ENCODE data around the gene ATP6V1E1.

The ATP6V1E1 gene

DNA sequence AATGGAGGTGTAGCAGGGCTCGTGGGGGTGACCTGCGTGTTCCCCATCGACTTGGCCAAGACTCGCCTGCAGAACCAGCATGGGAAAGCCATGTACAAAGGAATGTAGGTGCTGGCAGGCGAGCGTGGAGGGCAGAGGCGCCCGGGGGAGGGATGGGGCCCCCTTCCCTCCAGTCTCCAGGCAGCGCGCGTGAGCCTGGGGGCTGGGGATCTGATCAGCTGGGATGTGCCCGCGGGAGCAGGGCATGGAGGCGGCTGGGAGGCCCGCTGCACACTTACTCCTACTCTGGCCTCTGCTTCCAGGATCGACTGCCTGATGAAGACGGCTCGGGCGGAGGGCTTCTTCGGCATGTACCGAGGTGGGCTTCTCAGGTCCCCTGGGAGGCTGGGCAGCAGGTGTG lies 47.5 kb downstream of the ATP6V1E1 start:
- H3K27ac ChIP-seq (ENCODE audit: low read depth, low read length): no peak overlapping the region; the same call in 1 of the 2 replicates
- no peak overlapping the region for H3K4me3 ChIP-seq (ENCODE audit: low read length)
- no peaks in the 10 kb centered on the region for H3K36me3 ChIP-seq (ENCODE audit: insufficient read depth, low read length)
- H3K9ac ChIP-seq (ENCODE audit: low read depth, low read length): no peak overlapping the region
- 94% methylated on average over 21 of the region's 21 CpGs for WGBS
- peaks cover 8% of the 10 kb centered on the region; the same call in 1 of the 2 replicates for H3K4me1 ChIP-seq (ENCODE audit: insufficient read depth, low read length)
- H3K9me3 ChIP-seq (ENCODE audit: insufficient read depth, low read depth, low read length): no peaks in the 10 kb centered on the region
- H3K27me3 ChIP-seq (ENCODE audit: insufficient read depth, low read length): no peaks in the 10 kb centered on the region

DNA sequence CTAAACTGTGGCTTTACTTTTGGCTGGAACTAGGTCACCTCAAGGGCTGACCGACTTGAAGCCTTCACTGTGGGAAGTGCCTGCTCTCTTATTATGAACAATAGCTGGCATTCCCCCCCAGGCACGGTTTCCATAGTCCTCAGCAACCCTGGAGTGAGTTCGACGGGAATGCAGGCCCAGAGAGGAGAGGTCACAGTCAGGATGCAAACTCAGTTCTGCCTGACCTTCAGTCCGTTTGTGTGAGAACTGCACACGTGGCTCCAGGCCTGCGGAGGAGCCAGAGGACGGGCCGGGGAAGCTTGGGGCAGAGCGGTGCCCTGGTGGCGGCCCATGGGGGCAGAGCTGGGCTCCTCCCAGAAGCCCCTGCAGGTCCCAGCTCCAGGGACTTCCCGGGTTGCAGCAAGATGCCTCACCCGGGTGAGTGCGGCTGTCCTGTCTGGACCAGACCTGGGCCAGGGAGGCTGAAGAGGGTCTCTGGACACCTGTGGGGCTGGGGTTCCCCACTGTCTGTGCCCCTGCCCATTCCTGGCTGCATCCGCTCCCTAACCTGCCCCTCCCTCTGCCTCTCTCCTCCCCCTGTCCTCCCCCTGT lies 48.0 kb downstream of the ATP6V1E1 start:
- peak overlapping the region; percentile 40; the same call in 1 of the 2 replicates for H3K27ac ChIP-seq (ENCODE audit: low read depth, low read length)
- H3K36me3 ChIP-seq (ENCODE audit: insufficient read depth, low read length): no peaks in the 10 kb centered on the region
- no peaks in the 10 kb centered on the region for H3K27me3 ChIP-seq (ENCODE audit: insufficient read depth, low read length)
- no peak overlapping the region for H3K9ac ChIP-seq (ENCODE audit: low read depth, low read length)
- peaks cover 8% of the 10 kb centered on the region; the same call in 1 of the 2 replicates for H3K4me1 ChIP-seq (ENCODE audit: insufficient read depth, low read length)
- H3K4me3 ChIP-seq (ENCODE audit: low read length): no peak overlapping the region
- 61% methylated on average over 15 of the region's 15 CpGs for WGBS
- H3K9me3 ChIP-seq (ENCODE audit: insufficient read depth, low read depth, low read length): no peaks in the 10 kb centered on the region

DNA sequence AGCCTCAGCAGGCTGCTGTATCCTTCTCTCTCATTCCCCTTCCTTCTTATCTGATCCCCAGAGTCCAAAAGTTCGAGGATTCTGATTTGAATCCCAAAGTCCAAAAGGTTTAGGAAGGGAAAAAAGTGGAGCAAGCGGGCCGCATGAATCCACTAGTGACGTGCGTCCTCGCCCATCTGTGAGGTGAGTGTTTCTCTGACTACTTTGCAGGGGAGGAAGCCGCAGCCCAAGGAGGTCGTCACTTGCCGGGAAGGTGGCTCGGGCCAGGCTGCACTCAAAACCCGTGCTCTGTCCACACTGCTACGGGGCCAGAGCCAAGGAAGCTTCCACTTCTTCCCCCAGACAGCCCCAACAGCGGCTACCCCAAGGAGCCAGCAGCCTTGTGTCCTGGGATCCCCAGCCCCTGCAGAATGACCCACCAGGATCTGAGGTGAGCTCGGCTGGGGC lies 49.0 kb downstream of the ATP6V1E1 start:
- 90% methylated on average over 14 of the region's 14 CpGs for WGBS
- Histone ChIP-seq H3K9ac (ENCODE audit: low read depth, low read length) (no peak overlapping the region), H3K9me3 (ENCODE audit: insufficient read depth, low read depth, low read length) (no peaks in the 10 kb centered on the region)

DNA sequence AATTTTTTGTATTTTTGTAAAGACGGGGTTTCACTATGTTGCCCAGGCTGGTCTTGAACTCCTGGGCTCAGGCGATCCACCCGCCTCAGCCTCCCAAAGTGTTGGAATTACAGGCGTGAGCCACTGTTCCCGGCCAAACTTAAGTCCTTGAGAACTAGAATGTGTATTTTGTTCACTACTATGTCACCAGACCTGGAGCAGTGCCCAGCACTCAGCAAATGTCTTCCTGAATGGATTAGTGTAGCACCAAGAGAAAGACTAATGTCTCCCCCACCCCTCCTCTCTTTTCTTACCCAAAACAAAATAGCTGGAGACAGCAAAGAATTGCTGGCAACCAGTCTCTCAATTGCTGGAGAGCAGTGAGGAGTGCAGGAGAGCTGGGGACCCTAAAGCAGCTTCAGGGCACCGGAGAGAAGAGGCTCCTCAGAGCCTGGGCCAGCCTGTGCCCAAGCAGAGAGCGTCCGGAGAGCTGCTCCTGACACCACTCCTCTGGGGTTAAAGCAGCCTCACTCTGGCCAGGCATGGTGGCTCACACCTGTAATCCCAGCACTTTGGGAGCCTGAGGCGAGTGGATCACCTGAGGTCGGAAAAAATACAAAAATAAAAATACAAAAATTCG lies 50.3 kb downstream of the ATP6V1E1 start:
- Histone ChIP-seq H3K9me3 (ENCODE audit: insufficient read depth, low read depth, low read length) (no peaks in the 10 kb centered on the region), H3K9ac (ENCODE audit: low read depth, low read length) (no peak overlapping the region), H3K27ac (ENCODE audit: low read depth, low read length) (no peak overlapping the region), H3K36me3 (ENCODE audit: insufficient read depth, low read length) (no peaks in the 10 kb centered on the region), H3K27me3 (ENCODE audit: insufficient read depth, low read length) (no peaks in the 10 kb centered on the region), H3K4me3 (ENCODE audit: low read length) (no peak overlapping the region), H3K4me1 (ENCODE audit: insufficient read depth, low read length) (peaks cover 8% of the 10 kb centered on the region; the same call in 1 of the 2 replicates)
- WGBS: 92% methylated on average over 11 of the region's 11 CpGs

More for the DNA sequence above, 49.0 kb downstream of the ATP6V1E1 start:
- H3K4me3 ChIP-seq (ENCODE audit: low read length): no peak overlapping the region
- no peaks in the 10 kb centered on the region for H3K27me3 ChIP-seq (ENCODE audit: insufficient read depth, low read length)
- H3K27ac ChIP-seq (ENCODE audit: low read depth, low read length): peak overlapping the region; percentile 32; the same call in 1 of the 2 replicates
- H3K36me3 ChIP-seq (ENCODE audit: insufficient read depth, low read length): no peaks in the 10 kb centered on the region
- peaks cover 8% of the 10 kb centered on the region; the same call in 1 of the 2 replicates for H3K4me1 ChIP-seq (ENCODE audit: insufficient read depth, low read length)

DNA sequence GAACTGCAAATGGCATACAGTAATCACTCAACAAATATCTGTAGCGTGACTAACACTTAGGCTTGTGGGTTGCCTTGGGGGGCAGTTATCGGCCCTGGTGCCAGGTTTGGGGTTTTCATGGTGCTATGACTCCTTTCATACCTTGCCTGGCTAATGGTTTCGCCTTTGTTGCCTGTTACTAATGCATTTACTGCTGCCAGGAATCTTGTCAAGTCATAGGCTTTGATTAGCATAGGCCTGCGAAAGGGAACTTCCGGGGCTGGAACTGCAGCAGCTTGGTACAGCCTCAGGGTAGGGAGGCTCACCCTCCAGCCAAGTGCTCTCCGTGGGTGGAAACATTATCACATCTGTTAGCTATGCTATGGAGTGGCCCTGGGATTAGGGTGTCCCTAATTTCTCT lies 52.1 kb downstream of the ATP6V1E1 start:
- 68% methylated on average over 6 of the region's 6 CpGs for WGBS
- no peaks in the 10 kb centered on the region for H3K36me3 ChIP-seq (ENCODE audit: insufficient read depth, low read length)
- H3K27ac ChIP-seq (ENCODE audit: low read depth, low read length): peak overlapping the region; percentile 47
- no peak overlapping the region for H3K4me3 ChIP-seq (ENCODE audit: low read length)
- H3K9me3 ChIP-seq (ENCODE audit: insufficient read depth, low read depth, low read length): no peaks in the 10 kb centered on the region
- H3K4me1 ChIP-seq (ENCODE audit: insufficient read depth, low read length): peaks cover 8% of the 10 kb centered on the region; the same call in 1 of the 2 replicates
- peak overlapping the region; percentile 15; the same call in 1 of the 2 replicates for H3K9ac ChIP-seq (ENCODE audit: low read depth, low read length)
- no peaks in the 10 kb centered on the region for H3K27me3 ChIP-seq (ENCODE audit: insufficient read depth, low read length)

DNA sequence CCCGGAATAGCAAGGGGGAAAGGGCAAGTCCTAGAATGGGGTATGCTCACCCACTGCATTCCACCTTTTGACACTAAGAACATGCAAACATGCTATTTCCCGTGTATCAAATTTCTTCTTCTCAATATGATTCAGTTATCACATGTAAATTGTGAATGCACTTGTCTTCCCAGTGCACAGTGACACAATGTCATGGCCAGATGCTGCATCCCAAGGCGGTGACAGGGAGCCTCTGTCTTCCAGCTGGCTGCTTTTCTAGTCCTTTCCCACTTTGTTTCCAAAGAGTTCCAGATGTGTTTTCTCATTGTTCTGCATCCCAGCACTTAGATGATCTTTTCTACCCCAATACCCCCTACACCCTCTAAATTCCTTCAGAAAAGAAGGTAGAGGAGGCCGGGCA lies 52.9 kb downstream of the ATP6V1E1 start:
- Histone ChIP-seq H3K4me3 (ENCODE audit: low read length) (no peak overlapping the region), H3K9ac (ENCODE audit: low read depth, low read length) (no peak overlapping the region), H3K9me3 (ENCODE audit: insufficient read depth, low read depth, low read length) (no peaks in the 10 kb centered on the region), H3K36me3 (ENCODE audit: insufficient read depth, low read length) (no peaks in the 10 kb centered on the region), H3K4me1 (ENCODE audit: insufficient read depth, low read length) (peaks cover 12% of the 10 kb centered on the region), H3K27ac (ENCODE audit: low read depth, low read length) (no peak overlapping the region; the same call in 1 of the 2 replicates), H3K27me3 (ENCODE audit: insufficient read depth, low read length) (no peaks in the 10 kb centered on the region)
- 89% methylated on average over 4 of the region's 4 CpGs for WGBS

DNA sequence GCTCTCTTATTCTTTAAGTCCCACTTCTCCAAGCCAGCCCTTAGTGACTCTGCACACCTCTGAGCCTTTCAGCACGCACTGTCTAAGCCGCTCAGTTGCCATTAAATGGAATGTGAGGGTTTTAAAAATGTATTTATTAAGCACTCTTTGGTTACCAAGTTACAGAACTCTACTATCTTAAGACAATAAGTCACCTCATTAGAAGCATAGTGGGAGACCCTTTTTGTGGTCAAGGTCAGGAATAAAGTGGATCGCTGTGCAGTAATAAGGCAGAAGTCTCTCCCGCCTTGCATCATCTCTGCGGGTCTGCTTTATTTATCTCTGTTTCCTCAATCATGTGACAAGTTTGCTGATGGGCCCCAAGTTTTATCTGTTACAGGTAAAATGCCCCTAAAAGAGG lies 53.4 kb downstream of the ATP6V1E1 start:
- Histone ChIP-seq H3K36me3 (ENCODE audit: insufficient read depth, low read length) (no peaks in the 10 kb centered on the region), H3K9ac (ENCODE audit: low read depth, low read length) (no peak overlapping the region), H3K27ac (ENCODE audit: low read depth, low read length) (no peak overlapping the region), H3K27me3 (ENCODE audit: insufficient read depth, low read length) (no peaks in the 10 kb centered on the region), H3K4me1 (ENCODE audit: insufficient read depth, low read length) (peaks cover 11% of the 10 kb centered on the region), H3K9me3 (ENCODE audit: insufficient read depth, low read depth, low read length) (no peaks in the 10 kb centered on the region), H3K4me3 (ENCODE audit: low read length) (no peak overlapping the region)
- 95% methylated on average over 3 of the region's 5 CpGs for WGBS

DNA sequence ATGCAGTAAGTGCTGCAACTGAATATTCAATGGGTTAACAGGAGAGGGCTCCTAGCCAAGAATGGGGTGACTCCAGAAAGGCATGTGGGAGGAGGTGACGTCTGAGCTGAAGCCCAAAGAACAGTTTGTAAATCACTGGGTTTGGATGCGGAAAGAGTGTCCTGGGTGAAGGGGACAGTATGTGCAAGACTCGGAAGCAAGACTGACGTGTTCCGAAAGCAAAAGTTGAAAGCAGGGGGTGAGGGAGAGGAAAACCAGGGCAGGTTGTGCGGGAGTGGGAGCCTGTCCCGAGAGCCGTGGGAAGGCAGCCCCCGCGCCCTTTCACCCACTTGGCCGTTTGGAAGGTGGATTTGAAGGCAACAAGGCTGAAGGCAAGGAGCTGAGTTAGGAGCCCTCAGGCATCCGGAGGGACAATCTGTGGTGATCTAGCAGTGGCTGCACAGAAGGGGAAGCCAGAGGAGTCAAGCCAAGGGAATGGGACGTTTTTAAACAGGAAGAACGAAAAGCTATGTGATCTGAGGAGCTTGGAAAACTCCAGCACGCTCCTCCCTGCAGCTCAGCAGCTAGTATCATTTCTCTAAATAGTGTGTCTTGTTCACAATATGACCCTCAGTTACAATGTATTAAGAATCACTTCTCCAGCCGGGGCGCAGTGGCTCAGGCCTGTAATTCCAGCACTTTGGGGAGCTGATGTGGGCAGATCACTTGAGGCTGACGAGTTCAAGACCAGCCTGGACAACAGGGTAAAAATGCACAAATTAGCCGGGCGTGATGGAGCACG lies 57.5 kb downstream of the ATP6V1E1 start:
- Histone ChIP-seq H3K4me1 (ENCODE audit: insufficient read depth, low read length) (peaks cover 18% of the 10 kb centered on the region), H3K4me3 (ENCODE audit: low read length) (no peak overlapping the region), H3K36me3 (ENCODE audit: insufficient read depth, low read length) (no peaks in the 10 kb centered on the region), H3K9ac (ENCODE audit: low read depth, low read length) (peak overlapping the region; percentile 19; the same call in 1 of the 2 replicates), H3K27ac (ENCODE audit: low read depth, low read length) (0 out of 2 replicates have a peak overlapping the region, but pooled peaks have one; percentile 31), H3K9me3 (ENCODE audit: insufficient read depth, low read depth, low read length) (no peaks in the 10 kb centered on the region), H3K27me3 (ENCODE audit: insufficient read depth, low read length) (no peaks in the 10 kb centered on the region)
- 86% methylated on average over 21 of the region's 21 CpGs for WGBS

DNA sequence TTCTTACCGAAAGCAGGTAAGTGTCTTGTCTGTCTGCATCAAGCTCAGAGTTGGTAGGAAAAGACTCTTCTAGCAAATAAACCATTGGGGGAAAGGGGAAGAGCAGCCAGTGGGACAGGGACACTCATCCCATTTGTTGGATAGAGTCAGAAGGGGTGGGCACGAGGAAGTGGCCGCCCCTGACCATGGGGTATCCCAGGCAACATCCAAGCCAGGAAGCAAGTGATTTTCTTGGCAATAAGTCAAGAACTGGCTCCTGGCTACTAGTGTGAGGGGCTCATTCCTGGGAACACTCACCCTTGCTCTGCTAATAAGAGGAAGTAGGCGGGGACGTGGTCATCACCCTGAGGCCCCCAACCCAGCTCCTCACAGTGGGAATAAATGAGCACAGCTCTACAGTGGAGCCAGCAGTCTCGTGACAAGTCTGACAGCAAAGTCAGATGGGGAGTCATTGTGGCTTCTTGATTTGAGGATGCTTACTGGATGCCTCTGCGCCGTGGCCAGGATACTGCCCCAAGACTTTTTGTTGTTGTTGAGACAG lies 58.5 kb downstream of the ATP6V1E1 start:
- WGBS: 76% methylated on average over 8 of the region's 8 CpGs
- no peaks in the 10 kb centered on the region for H3K36me3 ChIP-seq (ENCODE audit: insufficient read depth, low read length)
- H3K27me3 ChIP-seq (ENCODE audit: insufficient read depth, low read length): no peaks in the 10 kb centered on the region
- peaks cover 18% of the 10 kb centered on the region for H3K4me1 ChIP-seq (ENCODE audit: insufficient read depth, low read length)
- no peaks in the 10 kb centered on the region for H3K9me3 ChIP-seq (ENCODE audit: insufficient read depth, low read depth, low read length)
- no peak overlapping the region for H3K4me3 ChIP-seq (ENCODE audit: low read length)
- H3K27ac ChIP-seq (ENCODE audit: low read depth, low read length): peak overlapping the region; percentile 50; the same call in 1 of the 2 replicates
- no peak overlapping the region for H3K9ac ChIP-seq (ENCODE audit: low read depth, low read length)

DNA sequence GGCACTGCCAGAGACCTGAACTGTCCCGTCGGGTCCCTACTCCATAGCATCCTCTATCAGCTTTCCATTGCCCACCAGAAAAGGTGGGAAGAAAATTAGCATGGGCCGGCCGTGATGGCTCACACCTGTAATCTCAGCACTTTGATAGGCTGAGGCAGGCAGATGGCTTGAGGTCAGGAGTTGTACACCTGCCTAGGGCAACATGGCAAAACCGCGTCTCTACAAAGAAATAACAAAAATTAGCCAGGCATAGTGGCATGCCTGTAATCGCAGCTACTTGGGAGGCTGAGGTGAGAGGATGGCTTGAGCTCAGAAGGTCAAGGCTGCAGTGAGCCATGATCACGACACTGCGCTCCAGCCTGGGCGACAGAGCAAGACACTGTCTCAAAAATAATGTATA lies 61.8 kb downstream of the ATP6V1E1 start:
- WGBS: 97% methylated on average over 10 of the region's 10 CpGs
- H3K9ac ChIP-seq (ENCODE audit: low read depth, low read length): no peak overlapping the region
- no peaks in the 10 kb centered on the region for H3K9me3 ChIP-seq (ENCODE audit: insufficient read depth, low read depth, low read length)
- peaks cover 39% of the 10 kb centered on the region for H3K4me1 ChIP-seq (ENCODE audit: insufficient read depth, low read length)
- H3K27ac ChIP-seq (ENCODE audit: low read depth, low read length): no peak overlapping the region
- no peaks in the 10 kb centered on the region for H3K27me3 ChIP-seq (ENCODE audit: insufficient read depth, low read length)
- no peaks in the 10 kb centered on the region for H3K36me3 ChIP-seq (ENCODE audit: insufficient read depth, low read length)
- H3K4me3 ChIP-seq (ENCODE audit: low read length): no peak overlapping the region

Data from HUES64 (cell line).